Erythroblast (primary cell): ENCODE results near the gene TEX2.

ENCODE experiments used
- GATA1 ChIP-seq: IDR thresholded peaks from 2 replicates; pipeline ENCODE4 v1.6.1; 2011; ENCODE audit warnings: low read depth, mild to moderate bottlenecking, control low read depth, low read length, moderate library complexity
- POLR2A ChIP-seq: IDR thresholded peaks from 2 replicates; pipeline ENCODE4 v1.6.1; 2011; ENCODE audit warnings: mild to moderate bottlenecking, low read length

GRCh38 chr17:64150237-64151015, 112.6 kb downstream of the TEX2 start:
- no peak for TF ChIP-seq POLR2A
- TF ChIP-seq GATA1: no peak
